HG03025 (cell line): ENCODE measurements around the gene MS4A1.
"Not testable (repeated sequence)": the region's sequence is repeated elsewhere in the genome, so short reads cannot be mapped to it uniquely, and the experiment has no call there.

Experiments
- ATAC-seq: cut with Tn5 transposase; IDR thresholded peaks from one replicate; pipeline ENCODE4 v1.9.1; 2021; ENCODE audit warnings: mild to moderate bottlenecking, moderate library complexity; ENCODE audit not compliant: unreplicated experiment, low FRiP score

The MS4A1 gene

DNA sequence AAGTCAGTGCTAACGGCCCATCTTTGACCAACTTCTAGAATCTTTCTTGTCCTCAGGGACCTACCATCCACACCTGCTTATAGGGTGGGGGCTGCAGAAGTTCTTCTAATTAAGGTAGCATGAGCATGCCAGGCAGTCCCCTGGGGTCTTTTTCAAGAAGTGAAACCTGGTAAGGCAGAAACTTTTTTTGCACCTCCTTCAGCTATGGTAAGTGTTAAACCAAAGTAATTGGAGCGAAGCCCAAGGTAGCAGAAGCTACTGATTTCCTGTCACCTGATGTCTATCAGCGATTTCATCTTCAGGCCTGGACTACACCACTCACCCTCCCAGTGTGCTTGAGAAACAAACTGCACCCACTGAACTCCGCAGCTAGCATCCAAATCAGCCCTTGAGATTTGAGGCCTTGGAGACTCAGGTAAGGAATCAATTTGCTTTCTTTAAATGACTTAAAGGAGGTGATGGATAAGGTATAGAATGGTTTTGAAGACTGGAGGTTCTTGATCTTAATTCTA, at the start of gene MS4A1:
TSS of gene MS4A1 (plus strand) at position 317 of the 512 bp plus-strand sequence. CDS start 6,528 bp downstream, outside the sequence.
- peak; percentile 82 for ATAC-seq

DNA sequence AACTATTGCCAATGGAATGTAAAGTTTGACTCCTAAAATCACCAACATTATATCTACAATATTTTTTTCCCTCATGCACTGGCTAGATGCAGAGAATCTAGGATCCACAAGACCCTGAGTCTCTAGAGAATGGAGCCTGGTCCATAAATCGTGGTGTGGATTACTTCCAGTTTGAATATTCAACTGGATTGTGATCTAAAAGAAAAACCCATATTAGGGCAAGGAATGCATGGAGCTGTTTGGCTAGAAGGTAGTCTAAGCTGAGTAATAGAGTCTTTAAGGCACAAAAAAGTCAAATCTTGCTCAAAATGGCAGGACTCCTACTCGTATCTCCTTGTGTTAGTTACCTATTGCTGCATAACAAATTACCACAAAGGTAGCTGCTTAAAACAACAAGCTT, 35.6 kb upstream of the MS4A1 start:
- ATAC-seq: no peak

DNA sequence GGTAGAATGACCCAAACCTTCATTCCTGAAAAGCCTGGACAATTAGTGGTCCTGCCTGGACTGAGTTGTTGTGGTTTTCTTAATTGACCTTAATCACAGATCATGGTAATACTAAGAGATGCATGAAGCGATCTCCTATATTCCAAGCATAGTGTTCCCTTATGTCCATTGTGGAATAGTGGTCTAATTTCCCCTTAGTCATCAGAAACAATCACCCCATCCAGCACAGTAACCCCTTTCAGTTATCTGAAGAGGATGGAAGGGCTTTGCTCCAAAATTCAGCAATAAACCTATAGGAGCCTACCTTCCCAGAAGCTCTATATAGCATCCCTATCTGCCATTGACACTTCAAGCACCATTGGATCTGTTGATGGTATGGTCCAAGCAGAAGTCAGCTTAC, 33.0 kb upstream of the MS4A1 start:
- no peak for ATAC-seq

DNA sequence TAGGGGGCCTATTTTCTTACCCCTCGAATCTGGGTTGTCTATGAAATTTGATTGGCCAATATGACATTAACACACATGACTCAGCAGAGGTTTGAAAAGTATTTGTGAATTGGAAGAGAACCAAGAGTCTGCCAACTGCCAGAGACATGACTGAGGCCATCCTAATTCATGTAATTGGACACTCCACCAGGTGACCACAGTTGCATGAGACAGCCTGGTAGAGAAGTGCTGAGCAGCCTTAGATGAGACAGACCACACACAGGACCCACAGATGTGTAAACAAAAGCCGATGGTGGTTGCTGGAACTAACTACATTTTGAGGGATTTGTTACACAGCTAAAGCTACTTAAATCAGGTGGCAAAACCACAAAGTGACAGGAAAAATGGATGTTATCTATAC, 27.1 kb upstream of the MS4A1 start:
- no peak for ATAC-seq

GRCh38 chr11:60429272-60429671, 26.4 kb upstream of the MS4A1 start, which contains the start of gene MS4A5:
Gene MS4A5, plus strand, starts transcription at chr11:60429572. Its CDS starts 103 bp downstream, at chr11:60429675.
- ATAC-seq: no peak

DNA sequence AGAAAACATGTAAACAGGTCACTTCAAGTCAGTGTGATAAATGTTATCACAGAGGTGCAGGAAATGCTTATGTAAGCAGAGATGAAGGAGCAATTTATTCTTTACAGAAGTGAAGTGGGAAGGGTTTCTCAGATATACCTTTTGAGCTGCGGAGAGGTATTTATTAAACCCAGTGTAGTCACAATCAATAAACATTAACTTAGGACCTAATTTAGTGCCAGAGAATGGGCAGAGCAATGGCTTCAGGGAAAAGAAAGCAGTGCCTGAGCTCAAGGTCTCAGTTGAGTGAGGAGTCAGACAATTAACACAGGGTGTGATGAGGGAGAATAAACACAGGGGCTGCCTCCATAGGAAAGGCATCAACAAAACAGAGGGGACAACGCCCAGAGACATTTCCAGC, 24.4 kb upstream of the MS4A1 start:
- no peak for ATAC-seq

- ATAC-seq: no peak
These were observed 22.2 kb upstream of the MS4A1 start for GRCh38 chr11:60433401-60433800.

GRCh38 chr11:60447070-60447469, 8.6 kb upstream of the MS4A1 start:
- no peak for ATAC-seq

GRCh38 chr11:60447846-60448245, 7.8 kb upstream of the MS4A1 start:
- ATAC-seq: no peak

GRCh38 chr11:60451185-60451584, 4.5 kb upstream of the MS4A1 start:
- ATAC-seq: not testable (repeated sequence)

GRCh38 chr11:60454212-60454611, 1.4 kb upstream of the MS4A1 start:
- no peak for ATAC-seq

GRCh38 chr11:60457576-60457975, 1.9 kb downstream of the MS4A1 start:
- peak; percentile 47 for ATAC-seq

DNA sequence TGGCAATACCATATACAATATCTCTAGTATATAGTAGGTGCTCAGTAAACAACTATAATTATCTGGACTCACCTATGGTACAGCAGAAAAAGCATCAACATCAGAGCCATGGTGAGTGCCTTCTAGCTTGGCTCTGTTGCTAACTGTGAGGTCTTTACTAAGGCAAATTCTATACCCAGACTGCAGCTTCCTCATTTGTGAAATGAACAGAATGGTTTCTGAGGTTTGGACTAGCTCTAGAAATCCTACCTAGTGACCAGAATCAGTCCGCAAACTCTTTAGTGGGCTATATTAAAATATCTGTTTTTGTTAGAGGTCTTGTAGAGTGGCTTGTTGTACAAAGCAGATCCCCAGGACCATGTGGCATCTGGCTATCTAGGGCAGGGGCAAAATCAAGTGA, 3.7 kb downstream of the MS4A1 start:
- no peak for ATAC-seq

GRCh38 chr11:60468829-60469228, 13.2 kb downstream of the MS4A1 start:
- no peak for ATAC-seq

GRCh38 chr11:60469723-60470122, 14.1 kb downstream of the MS4A1 start:
- ATAC-seq: no peak

DNA sequence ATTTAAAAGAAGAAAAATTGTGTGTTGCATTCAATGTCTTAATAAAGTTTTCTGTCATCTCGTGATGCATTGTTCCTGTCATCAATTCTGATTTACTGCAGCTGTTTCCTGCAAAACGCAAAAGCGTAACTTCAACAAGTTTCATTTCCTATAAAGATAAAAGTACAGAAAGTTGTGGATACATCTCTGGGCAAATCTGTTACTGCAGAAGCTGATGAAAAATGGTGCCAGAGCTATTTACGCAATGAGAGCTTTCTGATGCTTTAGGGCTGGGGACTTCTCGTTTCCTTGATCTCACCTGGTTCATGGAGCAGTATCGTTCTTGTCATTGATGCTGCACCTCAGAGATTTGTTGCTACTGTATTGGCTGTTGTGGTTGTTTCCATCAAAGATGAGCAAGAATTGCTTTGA, 21.4 kb downstream of the MS4A1 start:
- no peak for ATAC-seq

DNA sequence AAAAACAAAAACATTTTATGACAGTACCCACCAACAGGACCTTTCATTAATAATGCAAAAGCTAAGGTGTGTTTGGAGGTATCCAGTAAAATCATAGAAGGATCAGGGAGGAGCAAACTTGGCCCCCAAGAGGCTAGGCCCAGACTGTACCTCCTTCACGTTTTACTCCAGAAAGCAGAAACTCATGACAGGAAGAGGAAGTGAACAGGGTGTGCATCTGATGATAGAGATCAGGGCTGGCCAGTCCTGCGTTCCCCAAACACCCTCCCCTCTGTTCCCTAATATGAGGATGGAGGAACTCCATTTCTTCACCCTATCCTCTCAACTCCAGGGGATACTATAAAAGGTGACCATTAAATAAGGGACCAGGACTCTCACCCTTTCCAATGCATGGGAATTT, 26.7 kb downstream of the MS4A1 start:
- no peak for ATAC-seq

- peak; percentile 97 for ATAC-seq
These were observed 30.3 kb downstream of the MS4A1 start for GRCh38 chr11:60485987-60486386.

GRCh38 chr11:60492488-60493009, 36.9 kb downstream of the MS4A1 start, which contains the start of gene MS4A12:
Gene MS4A12, plus strand, starts transcription at chr11:60492778. Its CDS starts 4,541 bp downstream, at chr11:60497319.
- no peak for ATAC-seq

DNA sequence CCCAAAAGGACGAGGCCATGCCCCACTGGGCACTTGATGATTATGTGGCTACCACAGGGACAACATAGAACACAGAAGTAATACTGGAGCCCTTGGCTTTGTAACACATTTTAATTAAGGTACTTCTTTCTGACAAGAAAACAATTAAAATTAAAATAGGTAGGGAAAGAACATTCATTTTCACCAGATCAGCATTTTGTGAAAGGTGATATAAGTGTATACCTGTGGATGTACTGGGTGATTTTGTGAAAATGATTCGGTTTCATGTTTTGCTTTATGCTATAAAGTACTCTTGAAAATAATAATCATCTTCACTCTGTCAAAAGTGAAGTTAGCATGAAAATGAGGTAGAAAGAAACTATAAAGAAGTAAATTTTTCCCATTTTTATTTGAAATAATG, 37.8 kb downstream of the MS4A1 start:
- no peak for ATAC-seq

DNA sequence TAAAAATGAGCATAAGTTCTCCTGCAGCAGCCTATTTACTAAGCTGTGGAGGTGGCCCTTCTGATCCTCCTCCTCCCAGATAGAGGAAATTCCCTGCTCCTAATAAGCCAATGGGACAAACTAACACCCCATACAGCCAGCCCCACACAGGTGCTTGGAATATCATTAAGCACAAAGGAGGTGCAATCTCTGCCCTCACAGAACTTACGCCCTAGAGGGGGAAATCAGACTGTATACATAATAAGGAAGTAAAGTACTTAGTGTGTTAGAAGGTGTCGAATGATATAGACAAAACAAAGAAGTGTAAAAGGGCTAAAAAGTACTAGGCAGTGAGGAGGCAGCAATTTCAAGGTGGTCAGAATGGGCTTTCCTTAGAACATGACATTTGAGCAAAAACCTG, 42.8 kb downstream of the MS4A1 start:
- peak; percentile 29 for ATAC-seq

- ATAC-seq: peak; percentile 94
These were observed 43.2 kb downstream of the MS4A1 start for GRCh38 chr11:60498853-60499252.
